GM18951 (cell line): ENCODE data around the gene FKBP1A.

ENCODE experiments used
- POLR2A ChIP-seq: IDR thresholded peaks from 4 replicates; pipeline ENCODE4 v1.6.1; 2011; ENCODE audit warnings: mild to moderate bottlenecking; ENCODE audit not compliant: insufficient read length, insufficient read depth; ENCODE audit errors: extremely low read depth
- in situ Hi-C: fragments of 300-500 bp; cut with MboI; formaldehyde crosslinking; loops from one replicate; pipeline ENCODE4 v1.12.0; 2022; ENCODE audit warnings: low sequenced_read_pairs, mixed read lengths, inconsistent platforms; ENCODE audit not compliant: unreplicated experiment

Gene FKBP1A

DNA sequence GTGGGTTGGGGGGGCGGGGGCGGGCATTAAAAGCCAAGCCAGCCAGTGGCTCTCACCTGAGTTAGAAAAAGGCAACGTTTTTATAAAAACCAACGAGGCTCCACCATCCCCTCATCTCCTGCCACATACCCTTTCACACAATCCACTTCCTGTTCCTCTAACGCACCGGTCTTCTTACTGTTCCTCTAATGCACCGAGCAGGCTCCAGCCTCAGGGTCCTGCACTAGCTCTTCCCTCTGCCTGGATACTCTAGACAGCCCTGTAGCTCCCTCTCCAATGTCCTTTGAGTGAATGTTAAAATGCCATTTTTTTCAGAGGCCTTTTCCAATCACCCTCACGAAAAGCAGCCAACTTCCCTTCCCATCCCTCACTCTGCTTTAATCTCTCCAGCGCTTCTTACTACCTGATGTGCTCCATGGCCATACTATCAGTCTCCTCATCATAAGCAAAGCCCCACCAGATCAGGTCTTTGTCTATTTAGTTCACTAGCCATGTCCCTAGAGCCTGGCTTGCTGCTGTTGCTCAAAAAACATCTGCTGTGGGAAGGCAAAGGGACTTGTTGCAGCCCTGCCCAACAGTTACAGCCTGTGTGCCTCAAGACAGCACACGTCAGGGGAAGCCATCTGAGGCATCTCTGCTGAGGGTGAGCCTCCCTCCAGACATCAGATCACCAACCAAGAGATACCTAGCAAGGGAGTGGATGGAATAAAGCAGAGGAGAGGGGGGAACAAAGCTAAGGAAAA is 3.9 kb downstream of the FKBP1A start:
- in situ Hi-C loops, result no loop called here
- TF ChIP-seq POLR2A, result no peak

DNA sequence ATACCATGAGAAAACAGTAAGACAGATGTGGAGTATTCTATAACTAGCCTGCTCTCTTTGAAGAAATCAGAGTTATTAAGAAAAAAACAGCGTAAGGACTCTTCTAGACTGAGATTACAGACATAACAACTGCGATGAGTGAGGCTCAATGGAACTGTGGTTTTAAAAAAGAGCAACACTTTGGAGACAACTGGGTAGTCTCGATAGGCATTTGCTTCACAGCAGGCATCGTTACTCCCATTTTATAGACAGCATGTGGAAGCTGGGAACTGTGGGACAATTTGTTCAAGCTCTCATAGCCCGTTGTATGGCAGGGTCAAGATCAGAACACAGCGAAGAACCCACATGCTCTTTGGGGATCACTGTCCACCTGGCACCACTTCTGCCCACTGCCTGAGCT is 4.6 kb downstream of the FKBP1A start:
- TF ChIP-seq POLR2A, result no peak
- in situ Hi-C loops, result no loop called here

DNA sequence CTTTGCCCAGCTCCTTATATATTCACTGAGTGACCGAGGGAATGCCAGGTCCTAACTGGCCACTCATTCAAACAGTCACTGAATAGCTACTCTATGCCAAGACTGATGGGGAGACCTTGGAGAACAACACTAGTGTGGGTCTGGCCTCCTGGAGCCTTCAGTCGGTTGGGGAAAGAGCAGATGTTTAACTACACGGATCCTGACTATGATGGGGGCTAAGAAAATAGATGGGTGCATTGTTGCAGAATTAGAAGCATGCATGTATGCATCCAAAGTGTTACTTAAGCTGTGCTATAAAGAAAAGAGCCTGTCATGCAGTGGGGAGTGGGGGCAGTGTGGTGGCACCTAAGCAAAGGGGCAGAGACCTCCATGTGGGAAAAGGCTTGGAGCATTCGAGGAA is 6.5 kb downstream of the FKBP1A start:
- in situ Hi-C loops, result no loop called here
- no peak for TF ChIP-seq POLR2A

DNA sequence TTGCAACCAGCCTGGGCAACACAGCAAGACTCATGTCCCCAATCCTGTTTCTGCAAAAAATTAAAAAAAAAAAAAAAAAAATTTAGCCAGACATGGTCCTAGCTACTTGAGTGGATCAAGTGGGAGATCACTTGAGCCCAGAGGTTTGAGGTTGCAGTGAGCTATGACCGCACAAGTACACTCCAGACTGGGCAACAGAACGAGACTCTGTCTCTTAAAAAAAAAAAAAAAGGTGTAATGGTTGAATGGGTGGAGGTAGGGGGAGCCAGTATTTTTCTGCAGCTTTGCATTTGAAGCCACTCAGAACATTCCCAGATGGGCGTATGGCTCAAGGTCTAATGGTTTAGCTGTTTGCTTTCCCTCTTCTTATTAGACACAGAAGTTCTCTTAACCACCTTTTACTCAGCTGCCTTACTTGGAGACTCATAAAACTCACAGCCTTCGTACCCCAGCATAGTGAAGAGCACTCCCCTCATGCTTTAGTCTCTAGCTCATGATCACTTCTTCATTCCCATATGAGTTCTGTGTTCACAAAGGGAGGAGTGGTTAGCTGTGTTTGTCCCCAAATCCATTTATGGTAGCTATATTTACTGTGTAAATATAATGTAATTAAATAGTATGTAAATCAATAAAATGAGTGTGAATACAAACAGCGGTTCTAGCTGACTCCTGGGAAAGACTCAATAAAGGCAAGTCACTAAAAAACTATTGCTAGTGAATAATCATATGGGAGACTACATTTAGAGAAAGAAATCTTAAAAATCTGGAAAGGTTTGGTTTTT is 9.0 kb downstream of the FKBP1A start:
- TF ChIP-seq POLR2A, result no peak
- in situ Hi-C loops, result no loop called here

DNA sequence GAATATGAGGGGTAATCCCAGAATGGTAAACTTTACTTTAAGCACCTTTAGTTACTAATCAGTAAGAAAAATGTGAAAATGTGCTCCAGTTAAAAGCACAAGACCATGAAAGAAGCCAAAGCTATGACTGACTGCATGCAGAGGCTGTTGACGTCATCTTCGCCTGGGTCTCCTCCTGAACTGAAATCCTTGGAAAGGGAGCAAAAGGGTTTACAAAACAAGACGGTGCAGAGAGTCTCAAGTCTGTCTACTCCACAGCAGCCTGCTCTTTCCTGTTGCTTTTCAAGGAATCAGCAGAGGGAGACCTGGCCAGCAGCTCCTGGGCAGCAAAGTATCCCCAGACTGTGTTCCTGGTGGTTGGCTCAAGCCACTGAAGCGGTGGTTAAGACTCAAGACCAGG is 10.2 kb downstream of the FKBP1A start:
- no peak for TF ChIP-seq POLR2A
- in situ Hi-C loops, result no loop called here

DNA sequence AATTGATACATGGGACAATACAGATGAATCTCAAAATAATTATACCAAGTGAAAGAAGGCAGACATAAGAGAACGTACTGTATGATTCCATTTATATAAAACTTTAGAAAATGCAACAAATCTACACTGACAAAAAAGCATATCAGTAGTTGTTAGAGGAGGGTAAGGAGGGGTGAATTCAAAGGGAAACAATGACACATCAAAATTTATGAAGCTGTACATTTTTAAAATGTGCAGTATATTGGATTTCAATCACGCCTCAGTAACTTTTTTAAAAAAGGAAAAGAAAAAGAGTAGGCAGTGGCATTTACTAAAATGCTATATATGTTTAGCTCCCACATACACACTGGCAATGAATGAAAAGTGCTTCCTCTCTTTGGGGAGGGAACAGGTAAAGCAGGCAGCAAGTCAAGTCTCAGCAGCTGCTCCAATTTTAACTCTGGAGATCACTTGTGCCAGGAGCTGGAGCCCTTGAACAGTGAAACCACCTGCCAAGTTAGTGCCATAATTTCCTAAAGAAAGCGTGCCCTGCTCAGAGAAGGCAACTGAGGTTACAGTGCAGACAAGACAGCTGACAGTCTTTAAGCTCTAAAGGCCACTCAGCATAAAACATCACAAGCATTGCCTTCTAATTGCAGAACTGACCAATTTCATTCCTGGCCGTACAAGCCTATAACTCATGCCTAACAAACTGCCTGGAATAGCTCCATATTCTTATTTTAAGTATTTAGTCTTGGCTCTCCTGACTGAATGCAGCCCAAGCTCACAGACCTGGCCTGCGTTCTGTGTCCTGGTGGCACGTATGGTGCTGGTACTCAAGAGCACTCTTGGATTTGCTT is 10.9 kb downstream of the FKBP1A start:
- no peak for TF ChIP-seq POLR2A
- in situ Hi-C loops, result no loop called here

DNA sequence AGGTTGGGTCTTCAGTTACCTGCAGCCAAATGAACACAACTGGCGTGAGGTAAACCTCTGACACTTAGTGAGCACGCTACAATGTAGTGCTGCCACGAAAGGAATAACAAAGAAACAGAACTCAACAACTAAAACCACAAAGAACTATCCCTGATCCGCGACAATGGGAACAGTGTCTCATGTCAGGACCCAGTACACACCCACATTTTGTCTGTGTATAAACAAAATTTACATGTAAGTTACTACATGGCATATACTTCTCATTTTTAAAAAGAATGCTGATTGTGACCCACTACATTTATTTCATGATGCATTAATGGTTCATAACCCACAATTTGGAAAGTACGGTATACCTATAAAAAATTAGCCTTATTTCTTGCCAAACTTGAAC is 14.1 kb downstream of the FKBP1A start:
- TF ChIP-seq POLR2A, result no peak
- in situ Hi-C loops, result no loop called here

DNA sequence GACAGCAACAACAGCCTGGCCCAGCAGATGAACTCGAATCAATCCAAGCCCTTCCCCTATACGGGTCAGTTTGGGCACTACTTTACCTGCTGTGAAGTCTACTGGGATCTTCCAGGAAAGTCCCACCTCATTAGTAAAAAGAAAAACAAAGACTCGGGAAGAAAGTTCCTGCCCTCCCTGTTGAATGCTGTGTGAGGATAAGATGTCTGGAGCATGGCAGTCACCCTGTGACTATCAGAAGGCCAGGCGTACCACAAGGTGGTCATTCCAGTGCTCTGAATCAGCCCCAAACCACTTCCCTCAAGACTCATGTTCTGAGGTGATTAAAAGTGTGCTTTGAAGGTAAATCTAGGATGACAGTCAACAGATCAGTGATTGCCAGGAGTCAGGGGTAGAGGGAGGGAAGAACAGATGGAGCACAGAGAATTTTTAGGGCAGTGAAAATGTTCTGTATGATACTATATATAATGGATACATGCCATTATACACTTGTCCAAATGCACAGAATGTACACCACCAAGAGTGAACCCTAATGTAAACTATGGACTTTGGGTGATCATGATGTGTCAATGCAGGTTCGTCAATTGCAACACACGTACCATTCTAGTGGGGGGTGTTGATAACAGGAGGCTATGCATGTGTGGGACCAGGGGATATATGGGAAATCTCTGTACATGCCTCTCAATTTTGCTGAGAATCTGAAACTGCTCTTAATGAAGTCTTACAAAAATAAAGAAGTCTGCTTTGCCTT is 14.7 kb downstream of the FKBP1A start:
- TF ChIP-seq POLR2A, result no peak
- in situ Hi-C loops, result no loop called here

DNA sequence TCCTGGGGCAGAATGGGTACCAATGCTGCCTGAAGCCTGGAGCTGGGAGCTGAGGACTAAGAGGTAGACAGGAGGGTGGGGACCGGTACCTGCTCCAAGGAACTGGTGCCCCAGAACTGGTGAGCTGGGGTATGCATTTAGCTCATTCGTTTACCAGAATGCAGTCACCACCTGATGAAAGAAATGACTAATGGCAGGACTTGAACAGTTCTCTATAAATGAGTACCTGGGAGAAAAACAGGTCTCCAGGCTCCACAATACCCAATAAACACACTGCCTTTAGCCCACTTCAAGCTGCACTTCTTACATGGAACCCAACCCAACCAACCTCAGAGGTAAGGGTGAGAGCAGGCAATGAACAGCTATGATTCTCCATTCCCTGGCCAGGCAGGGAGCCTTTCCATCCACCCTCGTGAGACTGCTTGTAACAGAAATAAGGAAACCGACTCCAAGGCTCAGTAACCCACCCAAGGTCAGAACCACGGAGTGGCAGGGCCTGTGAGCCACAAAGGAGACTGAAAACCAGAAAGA is 15.4 kb downstream of the FKBP1A start:
- in situ Hi-C loops, result no loop called here
- TF ChIP-seq POLR2A, result no peak

DNA sequence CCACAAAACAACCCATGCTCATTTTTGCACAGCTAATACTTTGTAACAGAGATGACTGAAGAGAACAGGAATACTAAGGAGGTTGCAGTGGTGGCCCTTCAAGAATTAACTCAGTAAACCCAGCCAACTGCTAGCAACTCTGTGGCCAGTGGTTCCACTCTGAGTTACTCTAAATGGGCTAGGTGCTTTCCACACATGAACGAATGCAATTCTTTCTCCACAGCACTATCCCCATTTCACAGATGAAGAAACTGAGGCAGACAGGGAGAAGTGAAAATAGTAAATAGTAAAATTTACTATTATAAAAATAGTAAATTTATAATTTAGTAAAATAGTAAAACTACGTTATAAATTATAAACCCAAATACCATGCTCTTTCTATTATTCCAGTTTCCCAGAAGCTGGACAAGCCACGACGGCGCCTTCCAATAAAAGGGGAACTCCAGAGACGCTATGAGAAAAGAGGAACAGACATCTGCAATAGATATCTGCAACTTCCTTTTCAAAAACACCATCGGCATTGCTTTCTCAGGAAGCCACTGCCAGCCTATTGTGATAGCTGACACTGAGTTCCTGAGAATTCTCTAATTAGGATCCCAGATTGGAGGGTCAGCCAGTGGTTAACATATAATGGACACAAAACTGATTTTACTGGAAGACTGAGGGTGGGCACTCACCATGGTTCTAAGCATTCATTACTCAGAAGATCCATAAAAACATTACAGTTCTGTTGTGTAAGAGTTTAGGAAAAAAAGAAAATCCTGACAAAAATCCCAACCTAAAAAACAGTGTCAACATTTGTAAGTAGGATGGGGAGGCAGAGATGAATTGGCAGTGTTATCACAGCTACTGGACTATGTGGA is 16.2 kb downstream of the FKBP1A start:
- TF ChIP-seq POLR2A, result no peak
- in situ Hi-C loops, result no loop called here

DNA sequence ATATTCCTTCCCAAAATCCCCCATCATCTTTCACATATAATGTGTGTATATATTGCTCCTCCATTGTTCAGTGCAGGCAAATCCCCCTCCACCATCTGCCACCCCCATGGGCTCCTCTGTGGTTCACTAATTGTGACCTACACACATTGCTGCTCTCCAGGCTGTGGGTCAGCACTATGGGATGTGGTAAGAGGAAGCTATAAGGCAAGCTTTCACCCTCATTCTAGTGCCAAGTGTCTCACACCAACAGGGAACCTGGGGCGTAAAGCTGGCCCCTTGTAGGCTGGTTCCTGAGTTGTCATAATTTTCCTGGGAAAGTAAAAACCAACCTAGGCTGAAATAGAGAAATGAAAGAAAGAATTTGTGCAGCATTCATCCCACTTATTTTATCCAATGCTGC is 16.8 kb downstream of the FKBP1A start:
- in situ Hi-C loops, result no loop called here
- TF ChIP-seq POLR2A, result no peak

DNA sequence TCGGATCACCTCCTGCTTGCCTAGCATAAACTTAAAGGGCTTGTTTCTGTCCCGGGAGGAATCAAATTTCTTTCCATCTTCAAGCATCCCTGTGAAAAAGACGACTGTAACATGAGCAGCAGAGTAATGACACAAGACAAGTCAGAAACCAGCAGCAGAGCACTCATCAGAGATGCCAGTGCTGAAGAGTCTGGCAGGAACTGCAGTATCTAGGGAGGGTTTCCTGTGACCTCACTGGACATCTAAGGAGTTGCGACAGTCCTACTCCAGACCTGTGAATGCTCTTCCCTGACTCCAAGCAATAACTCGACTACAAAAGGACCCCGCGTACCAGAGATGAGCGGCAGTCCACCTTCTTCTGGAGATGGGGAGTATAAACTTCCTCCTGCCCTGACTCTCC is 17.3 kb downstream of the FKBP1A start:
- TF ChIP-seq POLR2A, result no peak
- in situ Hi-C loops, result no loop called here
